ENCODE data around the gene OTULIN.

DNA sequence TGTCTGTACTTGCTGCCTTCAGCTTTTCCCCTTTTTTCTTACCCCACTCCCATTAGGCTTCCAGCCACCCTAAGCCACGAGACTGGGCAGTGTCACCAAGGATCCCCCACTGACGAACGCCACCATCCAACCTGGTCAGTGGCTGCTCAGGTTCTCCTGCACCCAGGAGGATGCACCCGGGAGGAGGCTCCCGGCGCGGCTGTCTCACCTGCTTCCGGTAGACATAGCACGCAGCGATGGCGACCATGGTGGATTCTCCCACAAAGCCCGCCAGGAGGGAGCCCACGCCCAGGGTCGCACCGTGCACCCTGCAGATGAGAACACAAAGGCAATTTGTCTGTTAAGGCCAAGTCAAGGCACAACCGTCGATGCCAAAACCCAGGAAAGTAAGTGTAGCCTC, 48.1 kb downstream of the OTULIN start:
- TF ChIP-seq, protein P1, sequence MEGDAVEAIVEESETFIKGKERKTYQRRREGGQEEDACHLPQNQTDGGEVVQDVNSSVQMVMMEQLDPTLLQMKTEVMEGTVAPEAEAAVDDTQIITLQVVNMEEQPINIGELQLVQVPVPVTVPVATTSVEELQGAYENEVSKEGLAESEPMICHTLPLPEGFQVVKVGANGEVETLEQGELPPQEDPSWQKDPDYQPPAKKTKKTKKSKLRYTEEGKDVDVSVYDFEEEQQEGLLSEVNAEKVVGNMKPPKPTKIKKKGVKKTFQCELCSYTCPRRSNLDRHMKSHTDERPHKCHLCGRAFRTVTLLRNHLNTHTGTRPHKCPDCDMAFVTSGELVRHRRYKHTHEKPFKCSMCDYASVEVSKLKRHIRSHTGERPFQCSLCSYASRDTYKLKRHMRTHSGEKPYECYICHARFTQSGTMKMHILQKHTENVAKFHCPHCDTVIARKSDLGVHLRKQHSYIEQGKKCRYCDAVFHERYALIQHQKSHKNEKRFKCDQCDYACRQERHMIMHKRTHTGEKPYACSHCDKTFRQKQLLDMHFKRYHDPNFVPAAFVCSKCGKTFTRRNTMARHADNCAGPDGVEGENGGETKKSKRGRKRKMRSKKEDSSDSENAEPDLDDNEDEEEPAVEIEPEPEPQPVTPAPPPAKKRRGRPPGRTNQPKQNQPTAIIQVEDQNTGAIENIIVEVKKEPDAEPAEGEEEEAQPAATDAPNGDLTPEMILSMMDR (IDR thresholded peaks at IDR 0.05), result no peak
- no peak for TF ChIP-seq ZFX (IDR thresholded peaks at IDR 0.05; ENCODE audit: borderline replicate concordance)

Measured in 22Rv1 (cell line).